Measurements from ENCODE around the gene NBEA. TPM values are rescaled to one million over a fixed set of nuclear protein-coding genes. Genes with fewer than 3 reads are reported as not detected.

The NBEA gene
- total RNA-seq, 4 donors from 2014 or later = 1.4 to 14.9 (median 4.1) TPM

- H3K4me3 ChIP-seq = no peak overlapping the region
- H3K9me3 ChIP-seq = no peaks in the 10 kb centered on the region
- TF ChIP-seq CTCF (IDR thresholded peaks at IDR 0.05) (no peak), POLR2A (IDR thresholded peaks at IDR 0.05) (no peak)
- no peak for DNase-seq
- no peaks in the 10 kb centered on the region for H3K4me1 ChIP-seq
- no peak overlapping the region for H3K27ac ChIP-seq
- no peaks in the 10 kb centered on the region for H3K36me3 ChIP-seq
- no peaks in the 10 kb centered on the region for H3K27me3 ChIP-seq
These were observed 249.8 kb downstream of the NBEA start for GRCh38 chr13:35191883-35192282.

GRCh38 chr13:35198613-35199200, 256.6 kb downstream of the NBEA start:
- no peaks in the 10 kb centered on the region for H3K36me3 ChIP-seq
- TF ChIP-seq CTCF (IDR thresholded peaks at IDR 0.05) (no peak), POLR2A (IDR thresholded peaks at IDR 0.05) (no peak)

GRCh38 chr13:35208587-35208986, 266.5 kb downstream of the NBEA start:
- TF ChIP-seq POLR2A (IDR thresholded peaks at IDR 0.05) (no peak), CTCF (IDR thresholded peaks at IDR 0.05) (no peak)
- Histone ChIP-seq H3K36me3 (no peaks in the 10 kb centered on the region), H3K27ac (no peak overlapping the region), H3K9me3 (no peaks in the 10 kb centered on the region), H3K4me3 (no peak overlapping the region), H3K4me1 (no peaks in the 10 kb centered on the region), H3K27me3 (no peaks in the 10 kb centered on the region)
- no peak for DNase-seq

More at GRCh38 chr13:35198613-35199200, 256.6 kb downstream of the NBEA start:
- no peak overlapping the region for H3K27ac ChIP-seq
- no peaks in the 10 kb centered on the region for H3K4me1 ChIP-seq
- H3K27me3 ChIP-seq = no peaks in the 10 kb centered on the region
- no peaks in the 10 kb centered on the region for H3K9me3 ChIP-seq
- DNase-seq = no peak
- no peak overlapping the region for H3K4me3 ChIP-seq

GRCh38 chr13:35210261-35210660, 268.2 kb downstream of the NBEA start:
- no peaks in the 10 kb centered on the region for H3K36me3 ChIP-seq
- no peak overlapping the region for H3K4me3 ChIP-seq
- DNase-seq = no peak
- H3K27me3 ChIP-seq = no peaks in the 10 kb centered on the region
- no peaks in the 10 kb centered on the region for H3K4me1 ChIP-seq
- H3K27ac ChIP-seq = no peak overlapping the region
- TF ChIP-seq CTCF (IDR thresholded peaks at IDR 0.05) (no peak), POLR2A (IDR thresholded peaks at IDR 0.05) (no peak)
- no peaks in the 10 kb centered on the region for H3K9me3 ChIP-seq

GRCh38 chr13:35211949-35212348, 269.9 kb downstream of the NBEA start:
- Histone ChIP-seq H3K4me3 (no peak overlapping the region), H3K36me3 (no peaks in the 10 kb centered on the region), H3K9me3 (no peaks in the 10 kb centered on the region), H3K27me3 (no peaks in the 10 kb centered on the region), H3K27ac (no peak overlapping the region), H3K4me1 (no peaks in the 10 kb centered on the region)
- TF ChIP-seq POLR2A (IDR thresholded peaks at IDR 0.05) (no peak), CTCF (IDR thresholded peaks at IDR 0.05) (no peak)
- no peak for DNase-seq

GRCh38 chr13:35213911-35214310, 271.8 kb downstream of the NBEA start:
- H3K4me1 ChIP-seq = no peaks in the 10 kb centered on the region
- no peak overlapping the region for H3K4me3 ChIP-seq
- no peaks in the 10 kb centered on the region for H3K36me3 ChIP-seq
- no peaks in the 10 kb centered on the region for H3K27me3 ChIP-seq
- DNase-seq = no peak
- no peaks in the 10 kb centered on the region for H3K9me3 ChIP-seq
- TF ChIP-seq CTCF (IDR thresholded peaks at IDR 0.05) (no peak), POLR2A (IDR thresholded peaks at IDR 0.05) (no peak)
- H3K27ac ChIP-seq = no peak overlapping the region
